Karpas-422 (cell line): ENCODE results near the gene HDLBP. TPM values are rescaled to one million over a fixed set of nuclear protein-coding genes. Genes with fewer than 3 reads are reported as not detected.

Experiments used
- DNase-seq: peaks from one replicate; pipeline ENCODE4 v3.0.0-alpha.2; 2015
- H2AFZ ChIP-seq: fragments of 200-600 bp; sonication (generic); 2 replicates; pipeline ENCODE4 v1.6.1; 2014; ENCODE audit warnings: antibody characterized with exemption, low read length, mixed read lengths
- H3K27ac ChIP-seq: fragments of 200-600 bp; sonication (generic); 2 replicates; pipeline ENCODE4 v1.5.1; 2014; ENCODE audit warnings: mild to moderate bottlenecking, low read length, moderate library complexity
- H3K27me3 ChIP-seq: fragments of 200-600 bp; sonication (generic); 2 replicates; pipeline ENCODE4 v1.6.1; 2014; ENCODE audit warnings: low read length, mixed read lengths
- H3K36me3 ChIP-seq: fragments of 200-600 bp; sonication (generic); 2 replicates; pipeline ENCODE4 v1.6.1; 2014; ENCODE audit warnings: low read length, mixed read lengths; ENCODE audit not compliant: insufficient read depth
- H3K4me1 ChIP-seq: fragments of 200-600 bp; sonication (generic); 2 replicates; pipeline ENCODE4 v1.6.1; 2014; ENCODE audit warnings: mild to moderate bottlenecking, low read length, mixed read lengths
- H3K4me2 ChIP-seq: fragments of 200-600 bp; sonication (generic); 2 replicates; pipeline ENCODE4 v1.6.1; 2014; ENCODE audit warnings: low read length, low read depth, mild to moderate bottlenecking; ENCODE audit not compliant: poor library complexity, severe bottlenecking
- H3K4me3 ChIP-seq: fragments of 200-600 bp; sonication (generic); 2 replicates; pipeline ENCODE4 v1.5.1; 2014; ENCODE audit warnings: mild to moderate bottlenecking, antibody characterized with exemption, low read length, mixed read lengths
- H3K79me2 ChIP-seq: fragments of 200-600 bp; sonication (generic); 2 replicates; pipeline ENCODE4 v1.6.1; 2014; ENCODE audit warnings: mild to moderate bottlenecking, low read length, mixed read lengths
- H3K9ac ChIP-seq: fragments of 200-600 bp; sonication (generic); 2 replicates; pipeline ENCODE4 v1.6.0; 2014; ENCODE audit warnings: low read length
- H3K9me2 ChIP-seq: fragments of 200-600 bp; sonication (generic), shearing (Covaris generic); replicated peaks from 2 replicates; pipeline ENCODE4 v1.6.0; 2014; ENCODE audit warnings: mild to moderate bottlenecking, low read length, moderate library complexity; ENCODE audit not compliant: insufficient read depth
- H3K9me3 ChIP-seq: fragments of 300-700, 200-600 bp; sonication (generic); 2 replicates; pipeline ENCODE4 v1.6.1; 2014; ENCODE audit warnings: low read length, mixed read lengths
- H4K20me1 ChIP-seq: fragments of 200-600 bp; sonication (generic); 2 replicates; pipeline ENCODE4 v1.6.1; 2014; ENCODE audit warnings: mild to moderate bottlenecking, antibody characterized with exemption, low read length, low read depth; ENCODE audit not compliant: insufficient read depth
- total RNA-seq: library from RNA; depleted of rRNA; stranded (reverse); fragments of >200 nt; shearing (Covaris generic); gene quantifications from 2 replicates; pipeline ENCODE4 v1.2.3, GENCODE V29; 2014; ENCODE audit warnings: low replicate concordance

Gene HDLBP
- total RNA-seq, 1 experiment from 2014 or later, result 141 TPM

GRCh38 chr2:241219856-241220356, 95.6 kb downstream of the HDLBP start:
- Histone ChIP-seq H3K4me3 (no peak overlapping the region), H3K36me3 (no peaks in the 10 kb centered on the region), H3K9ac (no peak overlapping the region), H3K27ac (no peak overlapping the region), H3K27me3 (no peaks in the 10 kb centered on the region), H3K4me2 (no peak overlapping the region), H3K4me1 (peaks cover 12% of the 10 kb centered on the region), H3K9me2 (no peaks in the 10 kb centered on the region), H3K79me2 (no peaks in the 10 kb centered on the region), H4K20me1 (no peaks in the 10 kb centered on the region), H3K9me3 (no peaks in the 10 kb centered on the region), H2AFZ (no peak overlapping the region)
- DNase-seq, result no peak

GRCh38 chr2:241219030-241219382, 96.5 kb downstream of the HDLBP start:
- Histone ChIP-seq H3K4me3 (peak overlapping the region; percentile 52; the same call in 1 of the 2 replicates), H2AFZ (no peak overlapping the region), H3K27me3 (no peaks in the 10 kb centered on the region), H3K79me2 (no peaks in the 10 kb centered on the region), H3K9me3 (no peaks in the 10 kb centered on the region), H3K4me1 (peaks cover 12% of the 10 kb centered on the region), H3K4me2 (peak overlapping the region; percentile 61), H3K9me2 (no peaks in the 10 kb centered on the region), H3K9ac (no peak overlapping the region), H3K27ac (no peak overlapping the region), H4K20me1 (no peaks in the 10 kb centered on the region; the same call in 1 of the 2 replicates), H3K36me3 (no peaks in the 10 kb centered on the region)
- DNase-seq, result no peak

GRCh38 chr2:241218131-241219029, 97.1 kb downstream of the HDLBP start:
- Histone ChIP-seq H3K9ac (peak overlapping the region; percentile 45; the same call in 1 of the 2 replicates), H3K9me3 (no peaks in the 10 kb centered on the region), H2AFZ (no peak overlapping the region), H3K4me1 (peaks cover 12% of the 10 kb centered on the region), H3K27ac (no peak overlapping the region), H3K36me3 (no peaks in the 10 kb centered on the region), H3K9me2 (no peaks in the 10 kb centered on the region), H3K4me3 (peak overlapping the region; percentile 52; the same call in 1 of the 2 replicates), H3K27me3 (no peaks in the 10 kb centered on the region), H3K79me2 (no peaks in the 10 kb centered on the region), H3K4me2 (peak overlapping the region; percentile 61), H4K20me1 (no peaks in the 10 kb centered on the region; the same call in 1 of the 2 replicates)
- peak; percentile 64 for DNase-seq

GRCh38 chr2:241217320-241218031, 98.0 kb downstream of the HDLBP start:
- Histone ChIP-seq H3K27me3 (no peaks in the 10 kb centered on the region), H3K4me1 (peaks cover 12% of the 10 kb centered on the region), H3K9me3 (no peaks in the 10 kb centered on the region), H3K79me2 (no peaks in the 10 kb centered on the region), H3K4me3 (no peak overlapping the region), H3K36me3 (no peaks in the 10 kb centered on the region), H3K4me2 (no peak overlapping the region), H4K20me1 (no peaks in the 10 kb centered on the region; the same call in 1 of the 2 replicates), H3K9ac (no peak overlapping the region), H2AFZ (no peak overlapping the region), H3K27ac (no peak overlapping the region), H3K9me2 (no peaks in the 10 kb centered on the region)
- no peak for DNase-seq

GRCh38 chr2:241216211-241216761, 99.2 kb downstream of the HDLBP start:
- no peak for DNase-seq
- Histone ChIP-seq H3K4me3 (no peak overlapping the region), H3K9ac (no peak overlapping the region), H3K27me3 (no peaks in the 10 kb centered on the region), H4K20me1 (no peaks in the 10 kb centered on the region; the same call in 1 of the 2 replicates), H3K9me3 (no peaks in the 10 kb centered on the region), H2AFZ (no peak overlapping the region), H3K79me2 (no peaks in the 10 kb centered on the region), H3K9me2 (no peaks in the 10 kb centered on the region), H3K36me3 (no peaks in the 10 kb centered on the region), H3K27ac (no peak overlapping the region), H3K4me2 (no peak overlapping the region), H3K4me1 (peaks cover 12% of the 10 kb centered on the region)

GRCh38 chr2:241215421-241215820, 100.1 kb downstream of the HDLBP start:
- no peak overlapping the region for H3K4me2 ChIP-seq
- DNase-seq, result no peak
- no peaks in the 10 kb centered on the region for H3K9me3 ChIP-seq
- H3K27me3 ChIP-seq, result no peaks in the 10 kb centered on the region
- no peak overlapping the region for H3K27ac ChIP-seq
- H3K9me2 ChIP-seq, result no peaks in the 10 kb centered on the region
- no peak overlapping the region for H3K9ac ChIP-seq
- H3K4me3 ChIP-seq, result no peak overlapping the region
- H3K4me1 ChIP-seq, result peaks cover 12% of the 10 kb centered on the region
- H3K36me3 ChIP-seq, result no peaks in the 10 kb centered on the region
- no peaks in the 10 kb centered on the region for H3K79me2 ChIP-seq
- H2AFZ ChIP-seq, result no peak overlapping the region
- H4K20me1 ChIP-seq, result no peaks in the 10 kb centered on the region; the same call in 1 of the 2 replicates

- no peaks in the 10 kb centered on the region for H3K9me3 ChIP-seq
- H3K36me3 ChIP-seq, result no peaks in the 10 kb centered on the region
- H3K4me1 ChIP-seq, result peaks cover 12% of the 10 kb centered on the region
- H2AFZ ChIP-seq, result no peak overlapping the region
- H3K4me2 ChIP-seq, result no peak overlapping the region
- no peaks in the 10 kb centered on the region for H3K79me2 ChIP-seq
- H4K20me1 ChIP-seq, result no peaks in the 10 kb centered on the region; the same call in 1 of the 2 replicates
- no peak overlapping the region for H3K27ac ChIP-seq
- no peaks in the 10 kb centered on the region for H3K9me2 ChIP-seq
- no peak overlapping the region for H3K9ac ChIP-seq
- no peak for DNase-seq
- H3K27me3 ChIP-seq, result no peaks in the 10 kb centered on the region
- H3K4me3 ChIP-seq, result no peak overlapping the region
Measured at GRCh38 chr2:241214766-241215165, 100.7 kb downstream of the HDLBP start.

- Histone ChIP-seq H4K20me1 (no peaks in the 10 kb centered on the region; the same call in 1 of the 2 replicates), H3K27ac (no peak overlapping the region), H3K79me2 (no peaks in the 10 kb centered on the region), H3K4me1 (peaks cover 11% of the 10 kb centered on the region), H3K4me3 (no peak overlapping the region), H3K27me3 (no peaks in the 10 kb centered on the region), H3K4me2 (no peak overlapping the region), H3K9ac (no peak overlapping the region), H3K9me3 (no peaks in the 10 kb centered on the region), H3K36me3 (no peaks in the 10 kb centered on the region), H3K9me2 (no peaks in the 10 kb centered on the region), H2AFZ (no peak overlapping the region)
- DNase-seq, result no peak
Measured at GRCh38 chr2:241214209-241214608, 101.3 kb downstream of the HDLBP start.
